ENCODE data around the gene TSGA10IP. TPM values are rescaled to one million over a fixed set of nuclear protein-coding genes. Genes with fewer than 3 reads are reported as not detected.
"Not testable (repeated sequence)": the region's sequence is repeated elsewhere in the genome, so short reads cannot be mapped to it uniquely, and the experiment has no call there.

Gene TSGA10IP
- total and polyA plus RNA-seq, 12 donors: 0.03 to 0.33 (median 0.28) TPM; not detected in 8

DNA sequence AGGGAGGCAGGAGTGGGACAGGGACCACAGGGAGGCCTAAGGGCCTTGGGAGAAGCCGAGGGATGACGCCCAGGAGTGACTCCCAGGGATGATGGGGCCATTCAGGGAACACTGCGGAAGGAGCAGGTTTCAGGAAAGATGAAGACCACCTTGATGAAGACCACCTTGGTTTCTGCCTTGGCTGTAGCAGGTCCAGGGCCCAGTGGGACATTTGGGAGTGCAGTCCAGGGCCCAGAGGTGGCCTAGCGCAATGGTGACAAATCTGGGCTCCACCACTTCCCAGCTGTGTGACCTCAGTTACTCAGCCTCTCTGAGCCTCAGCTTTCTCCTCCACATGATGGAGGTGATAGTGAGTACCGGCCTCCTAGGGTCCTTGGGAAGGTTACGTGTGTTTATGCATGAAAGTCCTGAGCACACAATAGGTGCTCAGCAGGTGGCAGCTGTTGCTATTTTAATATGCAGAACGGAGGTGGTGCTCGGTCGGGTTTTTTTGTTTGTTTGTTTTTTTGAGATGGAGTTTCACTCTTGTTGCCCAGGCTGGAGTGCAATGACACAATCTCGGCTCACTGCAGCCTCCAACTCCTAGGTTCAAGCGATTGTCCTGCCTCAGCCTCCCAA lies 770 bp downstream of the TSGA10IP start:
- TF ChIP-seq, protein P1, sequence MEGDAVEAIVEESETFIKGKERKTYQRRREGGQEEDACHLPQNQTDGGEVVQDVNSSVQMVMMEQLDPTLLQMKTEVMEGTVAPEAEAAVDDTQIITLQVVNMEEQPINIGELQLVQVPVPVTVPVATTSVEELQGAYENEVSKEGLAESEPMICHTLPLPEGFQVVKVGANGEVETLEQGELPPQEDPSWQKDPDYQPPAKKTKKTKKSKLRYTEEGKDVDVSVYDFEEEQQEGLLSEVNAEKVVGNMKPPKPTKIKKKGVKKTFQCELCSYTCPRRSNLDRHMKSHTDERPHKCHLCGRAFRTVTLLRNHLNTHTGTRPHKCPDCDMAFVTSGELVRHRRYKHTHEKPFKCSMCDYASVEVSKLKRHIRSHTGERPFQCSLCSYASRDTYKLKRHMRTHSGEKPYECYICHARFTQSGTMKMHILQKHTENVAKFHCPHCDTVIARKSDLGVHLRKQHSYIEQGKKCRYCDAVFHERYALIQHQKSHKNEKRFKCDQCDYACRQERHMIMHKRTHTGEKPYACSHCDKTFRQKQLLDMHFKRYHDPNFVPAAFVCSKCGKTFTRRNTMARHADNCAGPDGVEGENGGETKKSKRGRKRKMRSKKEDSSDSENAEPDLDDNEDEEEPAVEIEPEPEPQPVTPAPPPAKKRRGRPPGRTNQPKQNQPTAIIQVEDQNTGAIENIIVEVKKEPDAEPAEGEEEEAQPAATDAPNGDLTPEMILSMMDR (IDR thresholded peaks at IDR 0.05): no peak
- no peak for TF ChIP-seq POLR2A (IDR thresholded peaks at IDR 0.05)
- Histone ChIP-seq H3K27ac (no peak overlapping the region), H3K4me3 (no peak overlapping the region), H3K4me1 (replicated peaks in 1 of 2) (no peaks in the 10 kb centered on the region), H3K36me3 (replicated peaks in 1 of 2) (no peaks in the 10 kb centered on the region), H3K27me3 (no peaks in the 10 kb centered on the region), H3K9me3 (replicated peaks in 1 of 3) (no peaks in the 10 kb centered on the region)
- DNase-seq: no peak
- intact Hi-C loops (cut with DNase I): no loop called here
- WGBS, 4 donors: 84 to 91% (median 87%) methylated on average over 11 of the region's 11 CpGs

DNA sequence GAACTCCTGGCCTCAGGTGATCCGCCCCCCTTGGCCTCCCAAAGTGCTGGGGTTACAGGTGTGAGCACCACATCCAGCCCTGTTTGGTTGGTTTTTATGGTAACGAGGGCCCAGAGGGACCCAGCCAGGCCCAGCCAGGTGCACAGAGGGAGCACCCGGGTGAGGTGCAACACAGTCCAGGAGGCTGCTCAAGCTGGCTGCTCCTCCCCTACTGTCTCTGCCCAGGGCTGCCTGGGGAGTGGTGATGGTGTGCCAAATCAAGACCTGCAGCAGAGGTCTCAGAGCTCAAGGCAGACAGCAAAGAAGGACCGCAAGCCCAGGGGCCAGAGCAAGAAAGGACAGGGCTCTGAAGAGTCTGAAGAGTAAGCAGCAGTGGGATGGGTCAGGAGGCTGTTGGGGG lies 1.4 kb downstream of the TSGA10IP start:
- no peak for DNase-seq
- Histone ChIP-seq H3K36me3 (replicated peaks in 1 of 2) (no peaks in the 10 kb centered on the region), H3K4me1 (replicated peaks in 1 of 2) (no peaks in the 10 kb centered on the region), H3K4me3 (no peak overlapping the region), H3K27ac (no peak overlapping the region), H3K9me3 (replicated peaks in 1 of 3) (no peaks in the 10 kb centered on the region), H3K27me3 (no peaks in the 10 kb centered on the region)
- 69 to 82% (median 75%) methylated on average over 2 to 4 of the region's 4 CpGs for WGBS, 4 donors
- intact Hi-C loops (cut with DNase I): no loop called here
- TF ChIP-seq POLR2A (IDR thresholded peaks at IDR 0.05): no peak
- TF ChIP-seq, protein P1 (IDR thresholded peaks at IDR 0.05): no peak

DNA sequence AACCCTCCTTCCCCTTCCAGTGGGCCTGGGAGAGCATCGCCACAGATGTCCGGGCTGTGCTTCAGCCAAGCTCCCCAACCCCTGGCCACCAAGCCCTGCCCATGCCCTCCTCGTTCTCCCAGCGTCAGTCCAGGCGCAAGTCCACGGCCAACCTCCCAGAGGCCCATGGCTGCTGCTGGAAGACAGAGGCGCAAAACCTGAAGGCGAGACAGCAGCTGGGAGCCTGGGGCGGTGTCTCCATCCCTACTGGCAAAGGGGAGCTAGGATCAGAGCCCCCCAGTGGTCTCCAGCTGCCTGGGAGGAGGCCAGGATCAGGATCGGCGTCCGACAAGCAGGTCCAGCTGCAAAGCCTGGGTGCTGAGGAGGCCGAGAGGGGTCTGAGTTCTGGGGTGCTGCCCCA lies 1.9 kb downstream of the TSGA10IP start:
- Histone ChIP-seq H3K4me3 (no peak overlapping the region), H3K36me3 (replicated peaks in 1 of 2) (no peaks in the 10 kb centered on the region), H3K27ac (no peak overlapping the region), H3K27me3 (no peaks in the 10 kb centered on the region), H3K9me3 (replicated peaks in 1 of 3) (no peaks in the 10 kb centered on the region), H3K4me1 (replicated peaks in 1 of 2) (no peaks in the 10 kb centered on the region)
- WGBS, 4 donors: 63 to 78% (median 66%) methylated on average over 7 to 13 of the region's 13 CpGs
- intact Hi-C loops (cut with DNase I): no loop called here
- DNase-seq: no peak
- TF ChIP-seq, protein P1 (IDR thresholded peaks at IDR 0.05): no peak
- no peak for TF ChIP-seq POLR2A (IDR thresholded peaks at IDR 0.05)

DNA sequence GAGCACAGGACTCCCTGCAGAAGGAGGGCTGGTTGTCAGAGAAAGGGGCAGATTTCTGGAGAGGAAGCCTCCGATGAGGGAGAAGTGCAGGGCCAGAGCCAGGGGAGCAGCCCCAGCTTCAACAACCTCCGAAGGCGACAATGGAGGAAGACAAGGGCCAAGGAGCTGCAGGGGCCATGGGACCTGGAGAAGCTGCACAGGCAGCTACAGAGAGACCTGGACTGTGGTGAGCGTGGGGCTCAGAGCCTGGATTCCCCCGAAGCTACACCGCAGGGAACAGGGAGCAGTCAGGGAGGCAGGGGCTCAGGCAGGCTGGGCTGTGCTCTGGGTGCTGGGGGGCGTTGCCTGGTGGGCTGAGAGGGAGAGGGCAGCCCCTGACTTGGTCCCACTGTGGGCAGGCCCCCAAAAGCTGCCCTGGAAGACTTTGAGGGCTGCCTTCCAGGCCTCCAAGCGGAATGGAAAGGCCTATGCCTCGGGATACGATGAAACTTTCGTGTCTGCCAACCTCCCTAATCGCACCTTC lies 2.4 kb downstream of the TSGA10IP start:
- no peaks in the 10 kb centered on the region for H3K9me3 ChIP-seq (replicated peaks in 1 of 3)
- H3K4me1 ChIP-seq (replicated peaks in 1 of 2): no peaks in the 10 kb centered on the region
- no peaks in the 10 kb centered on the region for H3K36me3 ChIP-seq (replicated peaks in 1 of 2)
- H3K4me3 ChIP-seq: no peak overlapping the region
- intact Hi-C loops (cut with DNase I): no loop called here
- DNase-seq: no peak
- H3K27me3 ChIP-seq: no peaks in the 10 kb centered on the region
- TF ChIP-seq POLR2A (IDR thresholded peaks at IDR 0.05): no peak
- TF ChIP-seq, protein P1 (IDR thresholded peaks at IDR 0.05): no peak
- WGBS, 4 donors: 77 to 86% (median 83%) methylated on average over 8 to 12 of the region's 12 CpGs
- no peak overlapping the region for H3K27ac ChIP-seq

DNA sequence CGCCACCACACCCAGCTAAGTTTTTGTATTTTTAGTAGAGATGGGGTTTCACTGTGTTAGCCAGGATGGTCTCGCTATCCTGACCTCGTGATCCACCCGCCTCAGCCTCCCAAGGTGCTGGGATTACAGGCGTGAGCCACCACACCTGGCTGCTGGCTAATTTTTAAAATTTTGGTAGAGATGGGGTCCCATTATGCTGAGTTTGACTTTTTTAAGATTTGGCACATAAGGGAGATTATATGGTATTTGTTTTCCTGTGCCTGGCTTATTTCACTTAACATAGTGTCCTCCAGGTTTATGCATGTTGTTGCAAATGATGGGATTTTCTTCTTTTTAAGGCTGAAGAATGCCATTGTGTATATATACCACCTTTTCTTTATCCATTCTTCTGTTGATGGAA lies 5.4 kb downstream of the TSGA10IP start:
- H3K36me3 ChIP-seq (replicated peaks in 1 of 2); H3K27me3 ChIP-seq; intact Hi-C loops (cut with DNase I); DNase-seq; H3K9me3 ChIP-seq (replicated peaks in 1 of 3); H3K4me1 ChIP-seq (replicated peaks in 1 of 2); H3K4me3 ChIP-seq; H3K27ac ChIP-seq: not testable (repeated sequence)
- 90 to 98% (median 92%) methylated on average over 4 to 5 of the region's 5 CpGs for WGBS, 4 donors

DNA sequence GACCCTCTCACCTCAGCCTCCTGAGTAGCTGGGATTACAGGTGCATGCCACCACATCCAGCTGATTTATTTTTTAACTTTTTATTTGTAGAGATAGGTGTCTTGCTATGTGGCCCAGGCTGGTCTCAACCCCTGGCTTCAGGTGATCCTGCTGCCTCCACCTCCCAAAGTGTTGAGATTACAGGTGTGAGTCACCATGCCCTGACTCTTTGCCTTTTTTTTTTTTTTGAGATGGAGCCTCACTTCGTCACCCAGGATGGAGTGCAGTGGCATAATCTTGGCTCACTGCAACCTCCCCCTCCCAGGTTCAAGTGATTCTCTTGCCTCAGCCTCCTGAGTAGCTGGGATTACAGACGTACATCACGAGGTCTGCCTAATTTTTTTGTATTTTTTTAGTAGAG lies 6.4 kb downstream of the TSGA10IP start:
- WGBS, 4 donors: 26 to 41% (median 32%) methylated on average over 3 of the region's 3 CpGs
- intact Hi-C loops (cut with DNase I); DNase-seq; H3K4me3 ChIP-seq; H3K27ac ChIP-seq; H3K4me1 ChIP-seq (replicated peaks in 1 of 2); H3K27me3 ChIP-seq; H3K9me3 ChIP-seq (replicated peaks in 1 of 3); H3K36me3 ChIP-seq (replicated peaks in 1 of 2): not testable (repeated sequence)
